Measurements from ENCODE around the gene NAT10.

NAT10 gene

GRCh38 chr11:34192481-34193401 is 87.3 kb downstream of the NAT10 start:
- Histone ChIP-seq H3K36me3 (ENCODE audit: control insufficient read depth, insufficient read depth, low read length) (no peaks in the 10 kb centered on the region), H3K27ac (ENCODE audit: low read depth, low read length) (no peak overlapping the region), H3K9me3 (ENCODE audit: control insufficient read depth, insufficient read depth, low read depth, low read length) (no peaks in the 10 kb centered on the region), H3K4me3 (ENCODE audit: low read depth, low read length) (no peak overlapping the region), H3K9ac (ENCODE audit: low read length) (no peak overlapping the region), H3K4me1 (ENCODE audit: control insufficient read depth, insufficient read depth, low read length) (peaks cover 47% of the 10 kb centered on the region), H3K27me3 (ENCODE audit: control insufficient read depth, insufficient read depth, low read length) (no peaks in the 10 kb centered on the region)

DNA sequence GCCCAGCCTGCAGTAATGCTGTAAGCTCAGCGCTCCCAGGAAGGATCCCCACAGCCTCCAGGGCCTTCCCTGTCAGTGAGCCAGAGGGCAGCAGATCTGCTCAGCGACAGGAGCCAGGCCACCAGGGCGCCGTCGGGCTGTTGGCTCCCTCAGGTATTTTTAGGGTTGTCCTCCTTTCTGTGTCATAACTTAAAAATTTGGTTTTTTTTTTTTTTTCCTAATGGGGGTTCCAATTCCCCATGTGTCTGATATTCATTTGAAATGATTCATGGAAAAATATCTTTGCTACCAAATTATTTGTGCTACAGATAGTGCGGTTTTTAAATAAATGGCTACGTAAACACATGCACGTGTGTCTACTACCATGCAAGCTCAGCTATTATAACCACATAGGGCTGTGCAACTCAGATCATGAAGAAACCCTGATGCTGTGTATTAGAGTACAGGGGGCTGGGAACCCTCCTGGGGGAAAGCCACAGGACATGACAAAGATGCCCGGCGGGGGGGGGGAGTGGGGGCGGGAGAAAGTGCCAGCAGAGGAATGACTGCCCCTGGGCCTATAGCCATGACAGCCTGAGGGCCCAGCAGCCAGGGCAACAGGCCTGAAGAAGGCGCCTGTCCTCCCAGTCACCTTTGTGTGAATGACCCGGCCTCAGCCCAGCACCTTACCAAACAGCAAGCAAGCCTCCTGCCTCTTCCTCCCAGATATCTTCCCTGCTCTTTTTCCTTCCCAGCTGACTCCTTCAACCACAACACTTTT is 89.3 kb downstream of the NAT10 start:
- no peaks in the 10 kb centered on the region for H3K9me3 ChIP-seq (ENCODE audit: control insufficient read depth, insufficient read depth, low read depth, low read length)
- H3K27me3 ChIP-seq (ENCODE audit: control insufficient read depth, insufficient read depth, low read length), result no peaks in the 10 kb centered on the region
- no peaks in the 10 kb centered on the region for H3K36me3 ChIP-seq (ENCODE audit: control insufficient read depth, insufficient read depth, low read length)
- H3K4me3 ChIP-seq (ENCODE audit: low read depth, low read length), result no peak overlapping the region
- peaks cover 35% of the 10 kb centered on the region for H3K4me1 ChIP-seq (ENCODE audit: control insufficient read depth, insufficient read depth, low read length)
- no peak overlapping the region for H3K9ac ChIP-seq (ENCODE audit: low read length)
- H3K27ac ChIP-seq (ENCODE audit: low read depth, low read length), result no peak overlapping the region

Data from HUES6 (cell line).